Testis (tissue), 2 donors: Measurements from ENCODE around the gene PLA2G2C.

Experiments
- CTCF ChIP-seq, 3 experiments: fragments of 450-650 bp in 2 of 3; fragments of 200-600 bp in 1 of 3; sonication (generic) in 1 of 3; IDR thresholded peaks; one replicate each; pipeline ENCODE4 v1.5.1; 2016 to 2019; ENCODE audit warnings: antibody characterized with exemption in 3 of 3, mild to moderate bottlenecking in 2 of 3, moderate library complexity in 1 of 3
- POLR2A ChIP-seq: fragments of 450-650 bp; IDR thresholded peaks from one replicate; pipeline ENCODE4 v1.6.1; 2017; ENCODE audit warnings: antibody characterized with exemption, mild to moderate bottlenecking, moderate library complexity

- TF ChIP-seq CTCF (IDR thresholded peaks at IDR 0.05) = no peak
- no peak for TF ChIP-seq POLR2A
These were observed 11.2 kb downstream of the PLA2G2C start for GRCh38 chr1:20174937-20175666.
